HG02610 (cell line): ENCODE data around the gene PLEKHB2.
"Not testable (repeated sequence)": the region's sequence is repeated elsewhere in the genome, so short reads cannot be mapped to it uniquely, and the experiment has no call there.

Source experiments
- ATAC-seq: cut with Tn5 transposase; IDR thresholded peaks from one replicate; pipeline ENCODE4 v1.9.1; 2021; ENCODE audit warnings: mild to moderate bottlenecking, moderate library complexity; ENCODE audit not compliant: unreplicated experiment

The PLEKHB2 gene

GRCh38 chr2:131093006-131093695 lies 12.0 kb upstream of the PLEKHB2 start, which contains the start of gene FAM168B:
Gene FAM168B (minus strand): TSS chr2:131093460. CDS start chr2:131082646, 10,814 bp downstream.
- peak; percentile 81 for ATAC-seq

- peak; percentile 69 for ATAC-seq
Measured at GRCh38 chr2:131093696-131094462, 11.3 kb upstream of the PLEKHB2 start.

GRCh38 chr2:131094463-131095281 lies 10.5 kb upstream of the PLEKHB2 start:
- ATAC-seq: no peak

- ATAC-seq: no peak
Measured at GRCh38 chr2:131103165-131103564, 2.0 kb upstream of the PLEKHB2 start.

- ATAC-seq: peak; percentile 65
Measured at GRCh38 chr2:131104487-131105155, 515 bp upstream of the PLEKHB2 start.

GRCh38 chr2:131105950-131106801 lies 1.0 kb downstream of the PLEKHB2 start:
- peak; percentile 36 for ATAC-seq

GRCh38 chr2:131112529-131112928 lies 7.4 kb downstream of the PLEKHB2 start:
- ATAC-seq: no peak

- ATAC-seq: no peak
Measured at GRCh38 chr2:131113566-131114227, 8.6 kb downstream of the PLEKHB2 start.

GRCh38 chr2:131114950-131115349 lies 9.8 kb downstream of the PLEKHB2 start:
- not testable (repeated sequence) for ATAC-seq

- no peak for ATAC-seq
Measured at GRCh38 chr2:131115752-131116151, 10.6 kb downstream of the PLEKHB2 start.

- no peak for ATAC-seq
Measured at GRCh38 chr2:131120815-131121317, 15.7 kb downstream of the PLEKHB2 start.

GRCh38 chr2:131121464-131121863 lies 16.3 kb downstream of the PLEKHB2 start:
- ATAC-seq: no peak

GRCh38 chr2:131122496-131122895 lies 17.4 kb downstream of the PLEKHB2 start:
- ATAC-seq: no peak

GRCh38 chr2:131123192-131123591 lies 18.1 kb downstream of the PLEKHB2 start:
- ATAC-seq: no peak

GRCh38 chr2:131125195-131125757 lies 20.1 kb downstream of the PLEKHB2 start:
- no peak for ATAC-seq

- no peak for ATAC-seq
Measured at GRCh38 chr2:131126436-131126835, 21.3 kb downstream of the PLEKHB2 start.

GRCh38 chr2:131127076-131127475 lies 21.9 kb downstream of the PLEKHB2 start:
- no peak for ATAC-seq

- no peak for ATAC-seq
Measured at GRCh38 chr2:131127981-131128380, 22.8 kb downstream of the PLEKHB2 start.

- ATAC-seq: no peak
Measured at GRCh38 chr2:131130298-131130596, 25.1 kb downstream of the PLEKHB2 start.
